Glomerular visceral epithelial cell (primary cell): ENCODE data around the gene HOXD11.
A peak's percentile ranks its signal among the peaks of the same experiment; 100 is the strongest.

Source experiments
- DNase-seq: peaks from one replicate; pipeline ENCODE4 v3.0.0-alpha.2; 2016; ENCODE audit errors: extremely low spot score

Gene HOXD11

GRCh38 chr2:176106581-176107539, at the start of gene HOXD11:
TSS of gene HOXD11 (plus strand) at chr2:176107280. CDS start at chr2:176107356, 76 bp downstream.
- peak; percentile 72 for DNase-seq

- DNase-seq = no peak
These were observed 43.1 kb upstream of the HOXD11 start for GRCh38 chr2:176063958-176064357.

GRCh38 chr2:176066645-176067588, 40.2 kb upstream of the HOXD11 start:
- no peak for DNase-seq

- no peak for DNase-seq
These were observed 39.3 kb upstream of the HOXD11 start for GRCh38 chr2:176067589-176068418.

GRCh38 chr2:176068419-176068832, 38.7 kb upstream of the HOXD11 start:
- DNase-seq = no peak

- DNase-seq = no peak
These were observed 35.5 kb upstream of the HOXD11 start for GRCh38 chr2:176071330-176072291.

- no peak for DNase-seq
These were observed 34.8 kb upstream of the HOXD11 start for GRCh38 chr2:176072292-176072669.

GRCh38 chr2:176072951-176073904, 33.9 kb upstream of the HOXD11 start:
- DNase-seq = no peak

GRCh38 chr2:176074919-176075425, 32.1 kb upstream of the HOXD11 start:
- no peak for DNase-seq

GRCh38 chr2:176075481-176075880, 31.6 kb upstream of the HOXD11 start:
- no peak for DNase-seq

GRCh38 chr2:176076063-176076462, 31.0 kb upstream of the HOXD11 start:
- no peak for DNase-seq

- no peak for DNase-seq
These were observed 30.3 kb upstream of the HOXD11 start for GRCh38 chr2:176076796-176077195.

GRCh38 chr2:176078541-176079284, 28.4 kb upstream of the HOXD11 start:
- no peak for DNase-seq

GRCh38 chr2:176079285-176079830, 27.7 kb upstream of the HOXD11 start:
- no peak for DNase-seq

GRCh38 chr2:176079831-176080539, 27.1 kb upstream of the HOXD11 start:
- peak; percentile 68 for DNase-seq

GRCh38 chr2:176080540-176081375, 26.3 kb upstream of the HOXD11 start:
- peak; percentile 22 for DNase-seq
